ENCODE measurements around the gene SMARCD3.

SMARCD3 gene

DNA sequence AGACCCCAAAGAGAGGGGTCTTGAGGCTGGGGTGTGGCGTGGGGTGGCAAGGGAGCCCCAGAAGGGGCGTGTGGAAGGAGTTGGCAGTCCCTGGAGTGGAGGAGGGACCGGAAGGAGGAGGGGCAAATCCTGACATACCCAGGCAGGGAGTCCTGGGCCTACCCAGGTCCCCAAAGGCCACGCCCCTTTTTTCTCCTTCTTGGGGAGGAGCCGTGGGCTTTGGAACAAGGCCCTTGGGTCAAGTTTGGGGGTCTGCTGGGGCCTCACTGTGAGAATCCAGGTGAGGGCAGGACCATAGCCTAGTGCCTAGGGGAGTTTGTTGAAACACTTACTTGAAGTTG, 1.2 kb upstream of the SMARCD3 start:
- Histone ChIP-seq H3K4me1 (ENCODE audit: control insufficient read depth, insufficient read depth, low read length) (peaks cover 8% of the 10 kb centered on the region), H3K27me3 (ENCODE audit: control insufficient read depth, insufficient read depth, low read length) (peaks cover 35% of the 10 kb centered on the region; the same call in 1 of the 2 replicates), H3K9me3 (ENCODE audit: control insufficient read depth, insufficient read depth, low read length) (no peaks in the 10 kb centered on the region), H3K36me3 (ENCODE audit: control insufficient read depth, insufficient read depth, low read length) (no peaks in the 10 kb centered on the region), H3K4me3 (ENCODE audit: low read length) (no peak overlapping the region), H3K27ac (ENCODE audit: low read length) (no peak overlapping the region)
- no peak for DNase-seq (ENCODE audit: low read depth, low spot score)
- WGBS (ENCODE audit: insufficient coverage, insufficient read length) = no CpG with 5 or more reads among the region's 5 CpGs

GRCh38 chr7:151249034-151249731, 689 bp upstream of the SMARCD3 start:
- Histone ChIP-seq H3K27me3 (ENCODE audit: control insufficient read depth, insufficient read depth, low read length) (peaks cover 35% of the 10 kb centered on the region; the same call in 1 of the 2 replicates), H3K4me3 (ENCODE audit: low read length) (peak overlapping the region; percentile 25; the same call in 1 of the 2 replicates), H3K36me3 (ENCODE audit: control insufficient read depth, insufficient read depth, low read length) (no peaks in the 10 kb centered on the region), H3K9me3 (ENCODE audit: control insufficient read depth, insufficient read depth, low read length) (no peaks in the 10 kb centered on the region), H3K4me1 (ENCODE audit: control insufficient read depth, insufficient read depth, low read length) (peaks cover 8% of the 10 kb centered on the region), H3K27ac (ENCODE audit: low read length) (no peak overlapping the region)
- no peak for DNase-seq (ENCODE audit: low read depth, low spot score)
- WGBS (ENCODE audit: insufficient coverage, insufficient read length) = no CpG with 5 or more reads among the region's 45 CpGs

GRCh38 chr7:151247611-151248345, 716 bp downstream of the SMARCD3 start:
- Histone ChIP-seq H3K4me1 (ENCODE audit: control insufficient read depth, insufficient read depth, low read length) (peaks cover 7% of the 10 kb centered on the region), H3K9me3 (ENCODE audit: control insufficient read depth, insufficient read depth, low read length) (no peaks in the 10 kb centered on the region), H3K27ac (ENCODE audit: low read length) (no peak overlapping the region), H3K36me3 (ENCODE audit: control insufficient read depth, insufficient read depth, low read length) (no peaks in the 10 kb centered on the region), H3K4me3 (ENCODE audit: low read length) (peak overlapping the region; percentile 25; the same call in 1 of the 2 replicates), H3K27me3 (ENCODE audit: control insufficient read depth, insufficient read depth, low read length) (peaks cover 35% of the 10 kb centered on the region; the same call in 1 of the 2 replicates)
- no peak for DNase-seq (ENCODE audit: low read depth, low spot score)
- WGBS (ENCODE audit: insufficient coverage, insufficient read length) = no CpG with 5 or more reads among the region's 29 CpGs

DNA sequence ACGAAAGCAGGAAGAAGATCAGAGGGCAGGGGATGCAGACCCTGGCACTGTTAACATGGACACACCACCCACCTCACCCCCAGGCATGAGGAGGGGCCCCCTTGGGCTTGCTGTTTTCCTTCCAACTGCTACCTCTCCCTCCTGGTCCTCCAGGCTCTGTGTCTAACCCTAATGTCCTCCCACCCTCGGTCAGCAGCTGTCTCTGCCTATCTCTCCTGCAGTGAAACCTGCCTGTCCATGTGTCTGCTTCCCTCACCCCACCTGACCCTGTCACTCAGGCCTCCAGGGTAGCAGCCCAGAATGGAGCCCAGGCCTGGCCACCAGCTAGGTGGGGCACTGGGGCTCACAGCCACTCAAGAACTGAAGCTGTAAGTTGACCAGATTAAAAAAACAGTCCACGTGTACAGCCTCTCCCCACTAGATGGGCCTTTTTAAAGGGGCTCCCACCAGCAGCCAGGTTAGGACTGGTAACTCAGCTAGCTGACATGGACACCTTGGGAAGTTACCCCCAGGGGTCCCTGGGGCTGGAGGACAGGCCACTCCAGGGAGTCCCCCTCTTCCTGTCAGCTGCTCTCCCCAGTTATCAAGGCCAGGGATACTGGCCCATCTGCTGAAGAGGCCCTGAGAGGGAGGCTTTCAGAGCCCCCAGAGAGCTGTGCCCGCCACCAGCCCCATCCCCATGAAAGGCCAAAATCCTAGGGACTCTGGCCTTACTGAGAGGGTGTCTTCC, 1.5 kb downstream of the SMARCD3 start:
- no peaks in the 10 kb centered on the region for H3K9me3 ChIP-seq (ENCODE audit: control insufficient read depth, insufficient read depth, low read length)
- no peak overlapping the region for H3K27ac ChIP-seq (ENCODE audit: low read length)
- H3K4me1 ChIP-seq (ENCODE audit: control insufficient read depth, insufficient read depth, low read length) = peaks cover 7% of the 10 kb centered on the region
- no CpG with 5 or more reads among the region's 4 CpGs for WGBS (ENCODE audit: insufficient coverage, insufficient read length)
- no peaks in the 10 kb centered on the region for H3K36me3 ChIP-seq (ENCODE audit: control insufficient read depth, insufficient read depth, low read length)
- no peak for DNase-seq (ENCODE audit: low read depth, low spot score)
- H3K4me3 ChIP-seq (ENCODE audit: low read length) = no peak overlapping the region
- peaks cover 35% of the 10 kb centered on the region; the same call in 1 of the 2 replicates for H3K27me3 ChIP-seq (ENCODE audit: control insufficient read depth, insufficient read depth, low read length)

DNA sequence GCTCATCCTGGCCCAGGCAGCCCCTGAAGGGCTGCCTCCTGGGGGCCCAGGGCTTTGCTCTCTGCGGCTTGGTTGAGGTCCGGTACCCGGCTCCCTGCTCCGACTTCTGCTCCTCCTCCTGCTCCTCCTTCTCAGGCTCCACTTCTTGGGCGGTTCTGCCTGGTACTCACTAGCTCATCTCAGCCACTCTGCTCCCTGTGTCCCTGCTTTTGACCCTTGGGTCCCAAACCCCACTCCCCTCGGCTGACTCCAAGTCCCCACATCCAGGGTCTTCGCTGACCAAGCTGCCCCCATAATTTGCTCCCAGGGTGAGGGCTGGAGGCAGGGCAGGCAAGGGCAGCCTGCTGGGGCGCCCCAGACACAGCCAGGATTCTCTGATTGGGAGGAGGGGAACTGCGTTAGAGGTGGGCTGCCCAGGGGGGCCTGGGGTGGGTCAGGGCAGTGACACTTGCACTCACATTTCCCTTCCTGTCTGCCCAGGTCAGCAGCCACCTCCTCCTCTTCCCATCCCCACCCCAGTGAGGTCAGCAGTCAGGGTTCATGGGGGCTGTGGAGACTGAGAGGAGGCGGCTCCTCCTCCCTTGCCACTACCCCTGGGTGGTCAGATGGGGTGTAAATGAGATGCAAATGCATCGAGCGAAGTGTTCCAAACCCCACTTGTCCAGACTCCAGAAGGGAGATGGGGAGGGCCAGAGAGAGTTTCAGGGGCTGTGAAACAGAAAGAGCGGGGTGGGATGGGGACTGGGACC, 2.2 kb downstream of the SMARCD3 start:
- H3K4me1 ChIP-seq (ENCODE audit: control insufficient read depth, insufficient read depth, low read length) = peaks cover 7% of the 10 kb centered on the region
- H3K9me3 ChIP-seq (ENCODE audit: control insufficient read depth, insufficient read depth, low read length) = no peaks in the 10 kb centered on the region
- no peak for DNase-seq (ENCODE audit: low read depth, low spot score)
- no peak overlapping the region for H3K4me3 ChIP-seq (ENCODE audit: low read length)
- H3K36me3 ChIP-seq (ENCODE audit: control insufficient read depth, insufficient read depth, low read length) = no peaks in the 10 kb centered on the region
- no peak overlapping the region for H3K27ac ChIP-seq (ENCODE audit: low read length)
- H3K27me3 ChIP-seq (ENCODE audit: control insufficient read depth, insufficient read depth, low read length) = peaks cover 34% of the 10 kb centered on the region; the same call in 1 of the 2 replicates
- no CpG with 5 or more reads among the region's 13 CpGs for WGBS (ENCODE audit: insufficient coverage, insufficient read length)

DNA sequence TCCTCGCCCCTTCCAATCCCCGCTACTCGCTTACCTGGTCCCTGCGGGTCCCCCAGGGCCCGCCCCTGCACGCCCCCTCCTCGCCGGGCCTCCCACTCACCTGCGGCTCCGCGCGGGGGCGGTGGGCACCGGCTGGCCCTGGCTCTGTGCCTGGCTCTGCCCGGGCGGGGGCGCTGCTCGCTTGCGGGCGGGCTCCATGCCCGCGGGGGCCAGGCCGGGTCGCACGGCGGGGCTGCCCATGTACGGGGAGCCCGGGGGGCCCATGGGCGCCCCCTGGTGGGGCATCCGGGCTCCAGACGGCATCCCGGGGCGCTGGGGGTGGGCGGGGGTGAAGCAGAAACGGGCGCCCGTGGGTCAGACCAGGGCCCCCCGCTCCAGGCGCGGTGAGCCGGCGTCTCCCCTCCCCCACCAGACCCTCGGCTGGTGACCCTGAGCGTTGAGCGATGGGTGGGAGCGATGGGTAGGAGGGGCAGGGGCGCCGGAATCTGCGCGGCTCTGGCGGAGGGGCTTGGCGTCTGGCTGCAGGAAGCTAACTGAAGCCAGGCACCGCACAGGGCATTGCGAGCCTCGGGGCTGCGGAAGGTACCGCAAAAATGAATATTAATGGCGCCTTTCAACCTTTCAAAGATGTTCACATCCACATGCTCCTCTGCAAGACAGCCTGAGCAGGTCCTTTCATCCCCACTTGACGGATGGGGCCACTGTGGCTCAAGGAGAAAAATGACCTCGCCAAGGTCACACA, 3.0 kb downstream of the SMARCD3 start:
- H3K27me3 ChIP-seq (ENCODE audit: control insufficient read depth, insufficient read depth, low read length) = peaks cover 27% of the 10 kb centered on the region; the same call in 1 of the 2 replicates

DNA sequence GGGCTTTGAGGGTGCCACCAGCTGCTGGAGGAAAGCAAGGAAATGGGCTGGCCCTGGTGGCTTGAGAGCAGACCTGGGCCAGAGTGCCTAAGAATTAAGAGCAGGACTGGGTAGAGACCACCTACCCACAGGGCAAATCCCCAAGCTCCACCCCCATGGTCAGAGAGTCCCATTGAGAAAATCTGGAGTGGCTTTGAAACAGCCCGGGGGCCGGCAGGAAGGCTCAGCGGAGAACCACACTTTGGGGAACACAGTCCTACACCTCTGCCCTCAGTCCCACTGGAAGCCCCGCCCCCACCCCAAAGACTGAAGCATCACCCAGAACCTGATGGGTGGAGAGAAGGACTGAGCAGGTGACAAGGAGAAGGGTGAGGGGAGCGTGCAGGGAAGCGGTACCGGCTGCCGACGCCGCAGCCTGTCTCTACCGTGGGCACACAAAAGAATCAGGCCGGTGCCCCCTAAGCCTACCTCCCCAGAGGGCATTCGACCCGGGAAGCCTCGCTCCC, 3.6 kb downstream of the SMARCD3 start:
- H3K4me1 ChIP-seq (ENCODE audit: control insufficient read depth, insufficient read depth, low read length) = peaks cover 6% of the 10 kb centered on the region

More for the DNA sequence above, 3.0 kb downstream of the SMARCD3 start:
- Histone ChIP-seq H3K27ac (ENCODE audit: low read length) (no peak overlapping the region), H3K4me1 (ENCODE audit: control insufficient read depth, insufficient read depth, low read length) (peaks cover 7% of the 10 kb centered on the region), H3K4me3 (ENCODE audit: low read length) (peak overlapping the region; percentile 39; the same call in 1 of the 2 replicates), H3K36me3 (ENCODE audit: control insufficient read depth, insufficient read depth, low read length) (no peaks in the 10 kb centered on the region), H3K9me3 (ENCODE audit: control insufficient read depth, insufficient read depth, low read length) (no peaks in the 10 kb centered on the region)
- WGBS (ENCODE audit: insufficient coverage, insufficient read length) = no CpG with 5 or more reads among the region's 60 CpGs
- DNase-seq (ENCODE audit: low read depth, low spot score) = no peak

DNA sequence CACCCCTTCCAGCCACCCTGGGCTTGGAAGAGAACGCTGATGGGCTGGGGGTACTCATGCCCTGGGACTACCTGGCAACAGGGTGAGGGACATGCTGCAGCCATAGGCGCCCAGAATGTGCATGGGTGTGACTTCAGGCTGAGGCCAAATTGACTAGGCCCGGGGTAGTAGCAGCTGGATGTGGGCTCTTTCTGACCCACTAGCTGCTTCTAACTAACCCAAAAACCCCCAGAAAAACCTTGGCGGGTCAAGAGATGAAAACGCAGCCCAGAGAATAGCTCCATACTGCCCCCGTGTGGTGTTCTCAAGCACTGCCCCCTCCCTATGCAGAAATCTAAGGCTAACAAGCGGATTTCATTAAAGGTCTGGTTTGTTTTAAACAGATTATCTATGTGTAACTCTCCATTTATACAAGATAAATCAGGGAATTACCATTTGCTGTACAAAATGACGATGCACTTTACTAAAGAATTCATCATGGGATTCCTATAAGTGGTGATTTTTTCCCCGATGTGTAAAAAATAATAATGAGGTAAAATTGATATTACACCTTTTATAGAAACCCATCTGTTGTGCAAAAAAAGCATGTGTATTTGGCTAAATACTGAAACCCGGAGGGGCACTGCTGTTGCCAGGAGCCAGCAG, 4.2 kb downstream of the SMARCD3 start:
- Histone ChIP-seq H3K4me1 (ENCODE audit: control insufficient read depth, insufficient read depth, low read length) (peaks cover 4% of the 10 kb centered on the region), H3K36me3 (ENCODE audit: control insufficient read depth, insufficient read depth, low read length) (no peaks in the 10 kb centered on the region), H3K4me3 (ENCODE audit: low read length) (no peak overlapping the region), H3K9me3 (ENCODE audit: control insufficient read depth, insufficient read depth, low read length) (no peaks in the 10 kb centered on the region), H3K27me3 (ENCODE audit: control insufficient read depth, insufficient read depth, low read length) (peaks cover 25% of the 10 kb centered on the region; the same call in 1 of the 2 replicates), H3K27ac (ENCODE audit: low read length) (no peak overlapping the region)
- DNase-seq (ENCODE audit: low read depth, low spot score) = no peak
- WGBS (ENCODE audit: insufficient coverage, insufficient read length) = no CpG with 5 or more reads among the region's 10 CpGs

More for the DNA sequence above, 3.6 kb downstream of the SMARCD3 start:
- Histone ChIP-seq H3K27ac (ENCODE audit: low read length) (no peak overlapping the region), H3K9me3 (ENCODE audit: control insufficient read depth, insufficient read depth, low read length) (no peaks in the 10 kb centered on the region), H3K27me3 (ENCODE audit: control insufficient read depth, insufficient read depth, low read length) (peaks cover 25% of the 10 kb centered on the region; the same call in 1 of the 2 replicates), H3K36me3 (ENCODE audit: control insufficient read depth, insufficient read depth, low read length) (no peaks in the 10 kb centered on the region), H3K4me3 (ENCODE audit: low read length) (peak overlapping the region; percentile 39; the same call in 1 of the 2 replicates)
- WGBS (ENCODE audit: insufficient coverage, insufficient read length) = no CpG with 5 or more reads among the region's 15 CpGs
- DNase-seq (ENCODE audit: low read depth, low spot score) = no peak

Measured in iPS DF 6.9 (cell line).